Right lobe of liver (tissue), 6 donors: ENCODE data around the gene NCKAP5. TPM values are rescaled to one million over a fixed set of nuclear protein-coding genes. Genes with fewer than 3 reads are reported as not detected.

Experiments used
- ATAC-seq, 4 donors: fragments of 200-7000 bp; cut with Tn5 transposase; one replicate each; pipeline ENCODE4 v1.9.1; 2020; ENCODE audit warnings: mild to moderate bottlenecking in 4 of 4, moderate library complexity in 4 of 4
- DNase-seq, 3 donors: peaks; one replicate each; pipeline ENCODE4 v3.0.0-alpha.2; 2020
- H3K27ac ChIP-seq, 3 donors: fragments of 200-600 bp; one replicate each; pipeline ENCODE4 v1.8.0; 2022
- H3K27me3 ChIP-seq, 2 donors: fragments of 200-600 bp; one replicate each; pipeline ENCODE4 v1.8.0; 2022
- H3K36me3 ChIP-seq, 4 donors: fragments of 200-600 bp; sonication (generic) in 1 of 4; one replicate each; pipeline versions ENCODE4 v1.5.1 to v1.8.0; 2017 to 2022; ENCODE audit warnings: control low read depth in 1 of 4
- H3K4me1 ChIP-seq, 4 donors: fragments of 200-600 bp; sonication (generic) in 1 of 4; one replicate each; pipeline versions ENCODE4 v1.5.1 to v1.8.0; 2017 to 2022; ENCODE audit warnings: control low read depth in 1 of 4
- H3K4me3 ChIP-seq, 3 donors: fragments of 200-600 bp; one replicate each; pipeline ENCODE4 v1.8.0; 2022
- H3K9me3 ChIP-seq, 4 donors: fragments of 200-600 bp; sonication (generic) in 1 of 4; one replicate each; pipeline versions ENCODE4 v1.5.1 to v1.8.0; 2017 to 2022; ENCODE audit warnings: control low read depth in 1 of 4
- POLR2A ChIP-seq: fragments of 450-650 bp; IDR thresholded peaks from one replicate; pipeline ENCODE4 v1.6.1; 2017; ENCODE audit warnings: antibody characterized with exemption, mild to moderate bottlenecking
- WGBS: methylation state at CpG from one replicate; pipeline ENCODE4 v1.1.6; 2018; ENCODE audit warnings: low coverage, low lambda C conversion rate; ENCODE audit not compliant: insufficient coverage; ENCODE audit errors: missing lambda C conversion rate; 5-methylcytosine and 5-hydroxymethylcytosine counted together
- intact Hi-C, 2 donors: fragments of 100-400 bp; cut with DNase I; formaldehyde crosslinking; loops; one replicate each; pipeline versions ENCODE4 v1.11.2 to v1.14.1; 2022
- total RNA-seq, 6 experiments: library from RNA; depleted of rRNA in 2 of 6; stranded (reverse); fragments of >200 nt in 2 of 6; fragmentation: NEBNext Ultra II Directional in 3 of 6; extraction: Animal tissue kit (Norgen Biotek cat#: 25700) in 3 of 6; gene quantifications; one replicate each; pipeline versions ENCODE4 v1.1.0 to v1.2.4, GENCODE V29; 2016 to 2023
- TF ChIP-seq, protein P1 (sequence below), 4 donors: fragments of 200-600 bp in 3 of 4; fragments of 450-650 bp in 1 of 4; IDR thresholded peaks; one replicate each; pipeline versions ENCODE4 v1.5.1 to v1.8.0; 2016 to 2022; ENCODE audit warnings: antibody characterized with exemption in 4 of 4, mild to moderate bottlenecking in 2 of 4
- donor health status: DM: no; HTN: yes; CAD: no.
- donor health status: DM: no; HTN: no; CAD: no.
- donor health status: DM: no; HTN: no; CAD: no.
- donor health status: DM: no; HTN: yes; CAD: no.
- donor health status: DM: no; HTN: yes; CAD: no.

Gene NCKAP5
- total RNA-seq, 6 experiments from 2014 or later, result 3.6 to 11.7 (median 6.9) TPM

DNA sequence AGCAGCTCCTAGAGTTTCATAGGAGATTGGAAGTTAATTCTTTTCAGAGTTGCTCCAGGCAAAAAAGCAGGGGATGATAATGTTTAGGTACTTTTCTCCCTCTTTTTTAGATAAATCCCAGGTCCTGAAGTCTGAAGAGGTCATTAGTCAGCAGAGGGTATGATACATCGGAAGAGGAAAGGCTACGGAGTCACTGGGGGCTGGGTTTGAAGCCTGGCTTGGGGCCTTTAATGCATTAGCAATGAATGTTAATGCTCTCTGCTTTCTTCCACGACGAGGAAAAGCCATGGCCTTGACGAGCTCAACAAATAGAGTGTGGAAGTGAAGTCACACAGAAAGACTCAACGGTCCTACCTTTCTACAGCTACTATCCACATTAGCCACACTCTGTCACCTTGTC, 235.1 kb downstream of the NCKAP5 start:
- DNase-seq, result no peak
- Histone ChIP-seq H3K27me3 (no peaks in the 10 kb centered on the region), H3K36me3 (no peaks in the 10 kb centered on the region), H3K9me3 (no peaks in the 10 kb centered on the region), H3K4me1 (no peaks in the 10 kb centered on the region), H3K4me3 (no peak overlapping the region), H3K27ac (no peak overlapping the region)
- no peak for ATAC-seq
- TF ChIP-seq POLR2A, result no peak
- TF ChIP-seq, protein P1, sequence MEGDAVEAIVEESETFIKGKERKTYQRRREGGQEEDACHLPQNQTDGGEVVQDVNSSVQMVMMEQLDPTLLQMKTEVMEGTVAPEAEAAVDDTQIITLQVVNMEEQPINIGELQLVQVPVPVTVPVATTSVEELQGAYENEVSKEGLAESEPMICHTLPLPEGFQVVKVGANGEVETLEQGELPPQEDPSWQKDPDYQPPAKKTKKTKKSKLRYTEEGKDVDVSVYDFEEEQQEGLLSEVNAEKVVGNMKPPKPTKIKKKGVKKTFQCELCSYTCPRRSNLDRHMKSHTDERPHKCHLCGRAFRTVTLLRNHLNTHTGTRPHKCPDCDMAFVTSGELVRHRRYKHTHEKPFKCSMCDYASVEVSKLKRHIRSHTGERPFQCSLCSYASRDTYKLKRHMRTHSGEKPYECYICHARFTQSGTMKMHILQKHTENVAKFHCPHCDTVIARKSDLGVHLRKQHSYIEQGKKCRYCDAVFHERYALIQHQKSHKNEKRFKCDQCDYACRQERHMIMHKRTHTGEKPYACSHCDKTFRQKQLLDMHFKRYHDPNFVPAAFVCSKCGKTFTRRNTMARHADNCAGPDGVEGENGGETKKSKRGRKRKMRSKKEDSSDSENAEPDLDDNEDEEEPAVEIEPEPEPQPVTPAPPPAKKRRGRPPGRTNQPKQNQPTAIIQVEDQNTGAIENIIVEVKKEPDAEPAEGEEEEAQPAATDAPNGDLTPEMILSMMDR (IDR thresholded peaks at IDR 0.05), result no peak
- intact Hi-C loops, result no loop called here
- 82% methylated on average over 4 of the region's 6 CpGs for WGBS

DNA sequence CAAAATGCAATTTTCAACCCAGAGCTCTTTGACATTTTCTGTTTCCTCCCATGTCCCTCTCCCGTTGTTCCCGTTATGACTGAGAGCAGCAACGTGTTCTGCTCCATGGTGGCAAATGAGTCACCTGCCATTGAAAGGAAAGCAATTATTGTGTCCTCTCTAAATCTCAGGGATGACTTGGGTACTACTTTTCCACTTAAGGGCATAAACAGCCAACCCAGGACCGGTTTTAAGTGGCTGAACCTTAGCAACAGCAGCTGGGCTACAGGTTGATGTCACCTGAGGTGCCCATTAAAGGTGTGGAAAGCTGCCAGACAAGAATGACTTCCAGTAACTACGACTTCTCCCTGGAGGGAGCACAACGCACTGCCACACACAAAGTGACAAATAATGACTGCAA, 236.8 kb downstream of the NCKAP5 start:
- Histone ChIP-seq H3K27ac (no peak overlapping the region), H3K4me1 (no peaks in the 10 kb centered on the region), H3K9me3 (no peaks in the 10 kb centered on the region), H3K4me3 (no peak overlapping the region), H3K36me3 (no peaks in the 10 kb centered on the region), H3K27me3 (no peaks in the 10 kb centered on the region)
- no peak for TF ChIP-seq POLR2A
- TF ChIP-seq, protein P1 (IDR thresholded peaks at IDR 0.05), result no peak
- ATAC-seq (no peak), DNase-seq (no peak)
- WGBS, result 97% methylated on average over 3 of the region's 6 CpGs
- intact Hi-C loops, result no loop called here

DNA sequence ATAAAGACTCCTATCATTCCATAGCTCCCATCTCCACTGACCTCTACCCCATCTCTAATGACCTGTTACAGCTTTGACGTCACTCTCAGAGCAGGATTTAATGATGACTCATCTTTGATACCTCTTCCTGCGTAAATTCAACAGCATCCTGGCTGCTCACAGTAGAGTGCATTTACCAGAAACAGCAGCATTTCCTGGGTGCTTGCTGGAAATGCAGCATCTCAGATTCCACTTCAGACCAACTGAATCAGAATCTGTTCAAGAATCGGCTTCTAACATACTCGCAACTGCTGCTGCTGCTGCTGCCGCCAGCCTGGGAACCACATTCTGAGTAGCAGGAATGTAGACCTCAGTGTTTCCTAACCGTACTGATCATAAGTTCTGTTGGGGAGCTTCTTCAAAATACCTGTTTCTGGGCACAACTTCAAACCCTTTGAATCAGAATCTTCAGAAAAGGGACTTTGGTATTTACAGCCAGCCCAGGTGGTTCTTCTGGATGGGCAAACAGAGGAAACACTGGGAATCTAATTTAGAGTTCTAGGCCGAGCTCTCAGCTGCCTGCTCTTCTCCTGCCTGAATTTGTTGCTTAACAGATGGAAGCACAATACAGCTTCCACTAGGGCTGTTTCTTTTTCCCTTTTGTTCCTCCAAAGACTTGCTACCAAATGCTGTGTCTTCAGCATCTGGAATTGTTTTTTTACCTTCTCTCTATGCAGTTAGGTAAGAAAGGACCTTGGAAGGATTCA, 241.4 kb downstream of the NCKAP5 start:
- ATAC-seq, result no peak
- intact Hi-C loops, result no loop called here
- H3K4me3 ChIP-seq, result no peak overlapping the region
- no peaks in the 10 kb centered on the region for H3K36me3 ChIP-seq
- no peak for TF ChIP-seq POLR2A
- TF ChIP-seq, protein P1 (IDR thresholded peaks at IDR 0.05), result no peak
- no peaks in the 10 kb centered on the region for H3K27me3 ChIP-seq
- H3K27ac ChIP-seq, result no peak overlapping the region
- DNase-seq, result no peak
- H3K4me1 ChIP-seq, result no peaks in the 10 kb centered on the region
- H3K9me3 ChIP-seq, result no peaks in the 10 kb centered on the region
- 73% methylated on average over 6 of the region's 7 CpGs for WGBS

DNA sequence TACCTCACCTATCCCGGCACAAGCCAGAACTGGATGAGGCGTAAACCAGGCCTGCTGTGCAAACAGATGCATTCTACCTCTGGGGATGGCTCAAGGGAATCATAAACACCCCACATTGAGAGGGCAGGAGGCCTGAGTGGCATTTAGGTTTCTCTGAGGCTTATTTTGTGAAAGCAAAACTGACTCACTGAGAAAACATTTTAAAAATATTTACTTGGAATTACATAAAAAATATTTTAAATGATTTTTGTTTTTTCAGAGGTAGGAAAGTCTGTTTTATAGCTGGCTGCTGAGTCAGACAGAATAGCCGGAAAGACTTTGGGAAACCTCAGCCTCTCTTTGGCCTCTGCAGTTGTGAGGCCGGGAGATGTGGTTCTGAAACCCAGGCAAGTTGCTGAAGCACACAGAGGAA, 244.1 kb downstream of the NCKAP5 start:
- no peaks in the 10 kb centered on the region for H3K9me3 ChIP-seq
- no peak overlapping the region for H3K27ac ChIP-seq
- no peak for DNase-seq
- no peaks in the 10 kb centered on the region for H3K27me3 ChIP-seq
- intact Hi-C loops, result no loop called here
- no peaks in the 10 kb centered on the region for H3K4me1 ChIP-seq
- ATAC-seq, result no peak
- H3K4me3 ChIP-seq, result no peak overlapping the region
- TF ChIP-seq, protein P1 (IDR thresholded peaks at IDR 0.05), result no peak
- no peak for TF ChIP-seq POLR2A
- no peaks in the 10 kb centered on the region for H3K36me3 ChIP-seq
- WGBS, result 66% methylated on average over 4 of the region's 4 CpGs
